ENCODE data around the gene TNFSF10.

The TNFSF10 gene

DNA sequence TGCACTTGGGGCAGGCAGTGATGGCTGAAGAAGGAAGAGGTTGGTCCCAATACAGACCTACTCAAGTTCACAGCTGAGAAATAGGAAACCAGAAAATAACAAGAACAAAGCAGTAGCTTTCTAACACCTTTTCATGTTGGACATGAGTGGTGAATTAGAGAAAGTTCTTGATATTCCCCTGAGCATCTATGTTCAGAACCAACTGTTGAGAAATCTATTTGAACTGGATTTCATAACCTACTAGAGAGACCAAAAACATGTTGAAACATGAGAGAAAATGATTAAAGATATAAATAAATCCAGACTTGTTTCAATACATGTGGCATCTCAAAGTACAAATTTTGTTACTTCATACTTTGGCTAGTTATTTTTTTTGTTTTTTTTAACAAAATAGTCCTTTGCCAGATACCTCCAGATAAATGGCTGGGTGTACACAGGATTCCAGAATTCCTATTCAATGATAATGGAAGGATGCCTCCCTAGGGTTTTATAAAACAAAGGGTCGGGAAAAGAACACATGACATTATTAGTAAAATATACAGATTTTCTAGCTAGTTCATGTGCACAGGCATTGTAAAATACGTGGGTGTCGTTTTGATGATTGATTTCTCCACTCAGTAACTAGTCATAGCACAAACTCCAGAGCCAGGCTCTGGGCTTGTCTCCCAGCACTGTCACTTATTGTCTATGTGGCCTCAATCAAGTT lies 34.4 kb upstream of the TNFSF10 start:
- no peaks in the 10 kb centered on the region for H3K36me3 ChIP-seq (ENCODE audit: insufficient read depth, low read length)
- H3K9me3 ChIP-seq (ENCODE audit: low read length), result no peaks in the 10 kb centered on the region
- no peak overlapping the region for H3K4me2 ChIP-seq (ENCODE audit: low read length)
- no peaks in the 10 kb centered on the region for H3K9me2 ChIP-seq (ENCODE audit: low read depth, low read length)
- H3K79me2 ChIP-seq (ENCODE audit: insufficient read depth, low read length), result no peaks in the 10 kb centered on the region
- no peak overlapping the region for H3K4me3 ChIP-seq (ENCODE audit: low read depth, low read length, poor library complexity, severe bottlenecking)
- H3K4me1 ChIP-seq (ENCODE audit: insufficient read depth, low read length, severe bottlenecking), result no peaks in the 10 kb centered on the region
- no peak overlapping the region for H2AFZ ChIP-seq (ENCODE audit: low read length)
- H4K20me1 ChIP-seq (ENCODE audit: insufficient read depth, low read length), result no peaks in the 10 kb centered on the region
- TF ChIP-seq, protein P1, sequence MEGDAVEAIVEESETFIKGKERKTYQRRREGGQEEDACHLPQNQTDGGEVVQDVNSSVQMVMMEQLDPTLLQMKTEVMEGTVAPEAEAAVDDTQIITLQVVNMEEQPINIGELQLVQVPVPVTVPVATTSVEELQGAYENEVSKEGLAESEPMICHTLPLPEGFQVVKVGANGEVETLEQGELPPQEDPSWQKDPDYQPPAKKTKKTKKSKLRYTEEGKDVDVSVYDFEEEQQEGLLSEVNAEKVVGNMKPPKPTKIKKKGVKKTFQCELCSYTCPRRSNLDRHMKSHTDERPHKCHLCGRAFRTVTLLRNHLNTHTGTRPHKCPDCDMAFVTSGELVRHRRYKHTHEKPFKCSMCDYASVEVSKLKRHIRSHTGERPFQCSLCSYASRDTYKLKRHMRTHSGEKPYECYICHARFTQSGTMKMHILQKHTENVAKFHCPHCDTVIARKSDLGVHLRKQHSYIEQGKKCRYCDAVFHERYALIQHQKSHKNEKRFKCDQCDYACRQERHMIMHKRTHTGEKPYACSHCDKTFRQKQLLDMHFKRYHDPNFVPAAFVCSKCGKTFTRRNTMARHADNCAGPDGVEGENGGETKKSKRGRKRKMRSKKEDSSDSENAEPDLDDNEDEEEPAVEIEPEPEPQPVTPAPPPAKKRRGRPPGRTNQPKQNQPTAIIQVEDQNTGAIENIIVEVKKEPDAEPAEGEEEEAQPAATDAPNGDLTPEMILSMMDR (IDR thresholded peaks at IDR 0.05; ENCODE audit: low read length), result no peak
- no peak for TF ChIP-seq EZH2 (IDR thresholded peaks at IDR 0.05; ENCODE audit: borderline replicate concordance, low read length)
- no peak overlapping the region for H3K27ac ChIP-seq (ENCODE audit: low read depth, low read length, poor library complexity, severe bottlenecking)
- no peaks in the 10 kb centered on the region for H3F3A ChIP-seq (ENCODE audit: insufficient read depth, low read length)
- H3K9ac ChIP-seq (ENCODE audit: low read length), result no peak overlapping the region
- no peaks in the 10 kb centered on the region for H3K27me3 ChIP-seq (ENCODE audit: insufficient read depth, low read length)

DNA sequence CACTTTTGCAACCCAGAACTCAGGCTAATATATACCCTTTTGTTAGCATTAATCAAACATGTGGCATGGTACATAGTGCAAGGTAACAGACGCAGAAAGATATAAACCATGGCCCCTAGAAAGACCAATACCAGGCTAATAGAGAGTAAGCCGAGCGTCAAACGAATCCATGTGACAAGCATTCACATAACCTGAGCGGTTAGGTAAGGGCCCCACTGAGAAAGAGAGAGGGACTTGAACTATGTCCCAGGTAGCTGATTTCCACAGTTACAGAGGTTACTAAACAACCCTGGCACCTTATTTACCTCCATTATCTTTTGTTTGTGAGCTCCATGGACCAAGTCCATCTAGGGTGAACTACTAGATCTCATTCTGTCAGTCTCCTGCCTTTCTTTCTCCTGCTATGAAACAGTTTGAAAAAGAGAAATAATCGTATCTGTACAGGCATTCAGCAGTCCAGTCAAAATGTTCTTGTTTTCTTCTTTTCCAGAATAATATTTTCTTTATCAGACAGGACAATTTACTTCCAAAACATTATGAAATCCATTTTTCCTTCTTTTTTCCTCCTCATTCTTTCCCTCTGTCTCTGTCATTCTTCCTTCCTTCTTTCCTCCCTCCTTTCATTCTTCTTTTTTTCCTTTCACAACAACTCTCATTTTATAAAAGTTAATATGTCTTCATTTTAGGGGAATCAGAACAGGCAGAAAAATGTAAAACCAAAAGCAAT lies 30.5 kb upstream of the TNFSF10 start:
- Histone ChIP-seq H3K27ac (ENCODE audit: low read depth, low read length, poor library complexity, severe bottlenecking) (no peak overlapping the region), H3K79me2 (ENCODE audit: insufficient read depth, low read length) (no peaks in the 10 kb centered on the region), H3K9ac (ENCODE audit: low read length) (no peak overlapping the region), H4K20me1 (ENCODE audit: insufficient read depth, low read length) (no peaks in the 10 kb centered on the region), H3K4me2 (ENCODE audit: low read length) (no peak overlapping the region), H3K36me3 (ENCODE audit: insufficient read depth, low read length) (no peaks in the 10 kb centered on the region), H3K4me3 (ENCODE audit: low read depth, low read length, poor library complexity, severe bottlenecking) (no peak overlapping the region), H3K4me1 (ENCODE audit: insufficient read depth, low read length, severe bottlenecking) (no peaks in the 10 kb centered on the region), H3K9me3 (ENCODE audit: low read length) (no peaks in the 10 kb centered on the region), H3K27me3 (ENCODE audit: insufficient read depth, low read length) (no peaks in the 10 kb centered on the region), H3K9me2 (ENCODE audit: low read depth, low read length) (no peaks in the 10 kb centered on the region), H3F3A (ENCODE audit: insufficient read depth, low read length) (no peaks in the 10 kb centered on the region), H2AFZ (ENCODE audit: low read length) (no peak overlapping the region)
- TF ChIP-seq EZH2 (IDR thresholded peaks at IDR 0.05; ENCODE audit: borderline replicate concordance, low read length), result no peak
- TF ChIP-seq, protein P1 (IDR thresholded peaks at IDR 0.05; ENCODE audit: low read length), result no peak

DNA sequence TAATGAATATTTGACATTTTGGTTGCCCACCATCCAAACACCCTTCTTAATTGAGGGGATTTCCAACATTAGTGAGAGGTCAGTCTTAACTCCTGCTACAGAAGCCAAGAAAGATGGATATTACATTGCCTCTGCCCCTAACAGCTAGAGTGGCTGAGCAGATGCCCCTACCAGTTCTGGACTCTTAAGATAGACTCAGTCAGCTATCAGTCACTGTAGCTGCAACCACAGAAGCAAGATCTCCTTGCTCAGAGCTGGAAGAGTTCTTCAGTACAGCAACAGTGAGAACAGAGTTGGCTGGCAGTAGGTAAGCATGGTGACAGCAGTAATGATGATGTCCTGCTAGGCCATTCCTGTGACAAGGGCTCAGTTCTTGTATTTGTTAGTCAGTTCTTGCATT lies 29.4 kb upstream of the TNFSF10 start:
- Histone ChIP-seq H2AFZ (ENCODE audit: low read length) (no peak overlapping the region), H3F3A (ENCODE audit: insufficient read depth, low read length) (no peaks in the 10 kb centered on the region), H3K79me2 (ENCODE audit: insufficient read depth, low read length) (no peaks in the 10 kb centered on the region), H4K20me1 (ENCODE audit: insufficient read depth, low read length) (no peaks in the 10 kb centered on the region), H3K4me2 (ENCODE audit: low read length) (no peak overlapping the region), H3K9me3 (ENCODE audit: low read length) (no peaks in the 10 kb centered on the region), H3K9ac (ENCODE audit: low read length) (no peak overlapping the region), H3K9me2 (ENCODE audit: low read depth, low read length) (no peaks in the 10 kb centered on the region), H3K4me1 (ENCODE audit: insufficient read depth, low read length, severe bottlenecking) (no peaks in the 10 kb centered on the region), H3K4me3 (ENCODE audit: low read depth, low read length, poor library complexity, severe bottlenecking) (no peak overlapping the region), H3K27ac (ENCODE audit: low read depth, low read length, poor library complexity, severe bottlenecking) (no peak overlapping the region), H3K27me3 (ENCODE audit: insufficient read depth, low read length) (no peaks in the 10 kb centered on the region), H3K36me3 (ENCODE audit: insufficient read depth, low read length) (no peaks in the 10 kb centered on the region)
- no peak for TF ChIP-seq EZH2 (IDR thresholded peaks at IDR 0.05; ENCODE audit: borderline replicate concordance, low read length)
- TF ChIP-seq, protein P1 (IDR thresholded peaks at IDR 0.05; ENCODE audit: low read length), result no peak

Data from OCI-LY1 (cell line).